Erythroblast (primary cell): ENCODE data around the gene CT45A10.
"Not testable (repeated sequence)": the region's sequence is repeated elsewhere in the genome, so short reads cannot be mapped to it uniquely, and the experiment has no call there.

Source experiments
- GATA1 ChIP-seq: IDR thresholded peaks from 2 replicates; pipeline ENCODE4 v1.6.1; 2011; ENCODE audit warnings: low read depth, mild to moderate bottlenecking, control low read depth, low read length, moderate library complexity
- POLR2A ChIP-seq: IDR thresholded peaks from 2 replicates; pipeline ENCODE4 v1.6.1; 2011; ENCODE audit warnings: mild to moderate bottlenecking, low read length

GRCh38 chrX:135888230-135888629 lies 5.0 kb downstream of the CT45A10 start:
- not testable (repeated sequence) for TF ChIP-seq POLR2A, GATA1
